DMS153 treated with DMSO at 0.1 percent for 48 hours (cell line): ENCODE data around the gene COX19.

Experiments
- DNase-seq: peaks from one replicate; lab custom pipeline; 2025; ENCODE audit not compliant: unreplicated experiment; lab: John Stamatoyannopoulos, UW

Gene COX19

GRCh38 chr7:992709-993607 is 17.6 kb upstream of the COX19 start:
- DNase-seq = peak; percentile 97

- no peak for DNase-seq
These were observed 16.6 kb upstream of the COX19 start for GRCh38 chr7:991729-992656.

GRCh38 chr7:990933-991728 is 15.8 kb upstream of the COX19 start:
- no peak for DNase-seq

GRCh38 chr7:990352-990932 is 15.1 kb upstream of the COX19 start:
- no peak for DNase-seq

GRCh38 chr7:988963-989529 is 13.7 kb upstream of the COX19 start:
- no peak for DNase-seq

GRCh38 chr7:988426-988911 is 13.1 kb upstream of the COX19 start:
- no peak for DNase-seq

GRCh38 chr7:987909-988308 is 12.6 kb upstream of the COX19 start:
- DNase-seq = no peak

- no peak for DNase-seq
These were observed 11.7 kb upstream of the COX19 start for GRCh38 chr7:986766-987751.

- DNase-seq = no peak
These were observed 10.8 kb upstream of the COX19 start for GRCh38 chr7:985915-986741.

GRCh38 chr7:985127-985416 is 9.7 kb upstream of the COX19 start:
- no peak for DNase-seq

- DNase-seq = no peak
These were observed 9.2 kb upstream of the COX19 start for GRCh38 chr7:984361-985126.

GRCh38 chr7:983616-984071 is 8.3 kb upstream of the COX19 start:
- DNase-seq = no peak

- no peak for DNase-seq
These were observed 7.8 kb upstream of the COX19 start, which contains the start of gene CYP2W1 for GRCh38 chr7:983004-983615. TSS of gene CYP2W1 (plus strand) at chr7:983181. CDS start at chr7:983212, 31 bp downstream.

- no peak for DNase-seq
These were observed 7.2 kb upstream of the COX19 start for GRCh38 chr7:982511-983003.

- peak; percentile 23 for DNase-seq
These were observed 6.6 kb upstream of the COX19 start for GRCh38 chr7:981793-982510.
